CD14-positive monocyte (primary cell): ENCODE measurements around the gene CELSR1. TPM values are rescaled to one million over a fixed set of nuclear protein-coding genes. Genes with fewer than 3 reads are reported as not detected.

Experiments
- DNase-seq, 3 donors: peaks; one replicate each; pipeline ENCODE4 v3.0.0-alpha.2; 2011 to 2022
- H2AFZ ChIP-seq: 2 replicates; pipeline ENCODE4 v1.6.0; 2012; ENCODE audit warnings: mild to moderate bottlenecking, low read depth, low read length, inconsistent platforms; ENCODE audit not compliant: insufficient read depth, poor library complexity, severe bottlenecking
- H3K27ac ChIP-seq, 2 donors: 1 replicate in 1 of 2; 2 replicates in 1 of 2; pipeline ENCODE4 v1.5.1; 2012 to 2013; ENCODE audit warnings: low read length in 2 of 2, control low read depth in 1 of 2, inconsistent platforms in 1 of 2, low read depth in 1 of 2, mild to moderate bottlenecking in 1 of 2
- H3K27me3 ChIP-seq, 2 donors: one replicate each; pipeline versions ENCODE4 v1.6.0 to v1.6.1; 2011 to 2013; ENCODE audit warnings: low read length in 2 of 2; ENCODE audit not compliant: control insufficient read depth in 2 of 2, insufficient read depth in 2 of 2
- H3K36me3 ChIP-seq, 2 donors: replicated peaks in 1 of 2; 1 replicate in 1 of 2; 2 replicates in 1 of 2; pipeline versions ENCODE4 v1.5.1 to v1.6.1; 2012 to 2013; ENCODE audit warnings: low read length in 2 of 2, control low read depth in 1 of 2, inconsistent platforms in 1 of 2, mild to moderate bottlenecking in 1 of 2; ENCODE audit not compliant: insufficient read depth in 2 of 2, control insufficient read depth in 1 of 2
- H3K4me1 ChIP-seq, 2 donors: 1 replicate in 1 of 2; 2 replicates in 1 of 2; pipeline versions ENCODE4 v1.5.1 to v1.6.1; 2012 to 2013; ENCODE audit warnings: low read length in 2 of 2, control low read depth in 1 of 2, inconsistent platforms in 1 of 2, mild to moderate bottlenecking in 1 of 2, moderate library complexity in 1 of 2; ENCODE audit not compliant: insufficient read depth in 2 of 2, control insufficient read depth in 1 of 2
- H3K4me2 ChIP-seq: replicated peaks from 2 replicates; pipeline ENCODE3; 2012; ENCODE audit warnings: low read length, moderate library complexity, mild to moderate bottlenecking; ENCODE audit not compliant: poor library complexity, severe bottlenecking; ENCODE audit errors: extremely low read depth
- H3K4me3 ChIP-seq, 3 experiments: fragments of 200-600 bp in 1 of 3; sonication (generic) in 1 of 3; replicated peaks in 1 of 3; 1 replicate in 2 of 3; 2 replicates in 1 of 3; pipeline ENCODE4 v1.5.1; 2011 to 2013; ENCODE audit warnings: low read length in 3 of 3, mild to moderate bottlenecking in 3 of 3, control low read depth in 2 of 3, low read depth in 2 of 3, inconsistent platforms in 1 of 3, moderate library complexity in 1 of 3
- H3K79me2 ChIP-seq: 2 replicates; pipeline ENCODE4 v1.6.0; 2012; ENCODE audit warnings: mild to moderate bottlenecking, control low read depth, inconsistent platforms, low read length, moderate library complexity; ENCODE audit not compliant: insufficient read depth
- H3K9ac ChIP-seq: 2 replicates; pipeline ENCODE4 v1.6.0; 2017; ENCODE audit warnings: low read length, mild to moderate bottlenecking; ENCODE audit not compliant: insufficient read depth, poor library complexity, severe bottlenecking
- H3K9me3 ChIP-seq, 2 donors: replicated peaks in 1 of 2; 1 replicate in 1 of 2; 2 replicates in 1 of 2; pipeline versions ENCODE4 v1.5.1 to v1.6.1; 2012 to 2013; ENCODE audit warnings: low read length in 2 of 2, control low read depth in 1 of 2; ENCODE audit not compliant: control insufficient read depth in 1 of 2, insufficient read depth in 1 of 2
- H4K20me1 ChIP-seq: 2 replicates; pipeline ENCODE4 v1.6.0; 2012; ENCODE audit warnings: mild to moderate bottlenecking, low read length, control low read depth, moderate library complexity; ENCODE audit not compliant: insufficient read depth
- H3K27ac Mint-ChIP-seq, 7 donors: one replicate each; pipeline ENCODE4 v1.8.0; 2020; ENCODE audit warnings: mild to moderate bottlenecking in 7 of 7, mixed read lengths in 7 of 7, moderate library complexity in 6 of 7, inconsistent platforms in 2 of 7
- H3K27me3 Mint-ChIP-seq, 3 donors: one replicate each; pipeline ENCODE4 v1.8.0; 2021 to 2022; ENCODE audit warnings: low read depth in 3 of 3, mild to moderate bottlenecking in 3 of 3, mixed read lengths in 3 of 3, moderate library complexity in 3 of 3, inconsistent platforms in 1 of 3
- H3K36me3 Mint-ChIP-seq, 2 donors: one replicate each; pipeline ENCODE4 v1.8.0; 2020; ENCODE audit warnings: mixed read lengths in 2 of 2, inconsistent platforms in 1 of 2, mild to moderate bottlenecking in 1 of 2
- H3K4me1 Mint-ChIP-seq: one replicate; pipeline ENCODE4 v1.8.0; 2020; ENCODE audit warnings: mild to moderate bottlenecking, mixed read lengths
- H3K4me3 Mint-ChIP-seq, 2 donors: one replicate each; pipeline ENCODE4 v1.8.0; 2020; ENCODE audit warnings: mild to moderate bottlenecking in 2 of 2, mixed read lengths in 2 of 2, moderate library complexity in 1 of 2
- H3K9me3 Mint-ChIP-seq, 7 donors: one replicate each; pipeline ENCODE4 v1.8.0; 2020 to 2022; ENCODE audit warnings: mixed read lengths in 7 of 7, mild to moderate bottlenecking in 6 of 7, moderate library complexity in 6 of 7, inconsistent platforms in 2 of 7
- WGBS: methylation state at CpG from one replicate; pipeline ENCODE4 v1.1.5; 2013; ENCODE audit warnings: missing lambda C conversion rate; ENCODE audit not compliant: insufficient coverage; 5-methylcytosine and 5-hydroxymethylcytosine counted together
- intact Hi-C, 2 donors: fragments of 100-400 bp; cut with micrococcal nuclease; formaldehyde crosslinking; loops; one replicate each; pipeline versions ENCODE4 v1.15.0 to v1.15.1; 2023
- polyA plus RNA-seq, 3 donors: library from polyadenylated mRNA; depleted of rRNA in 1 of 3; unstranded in 2 of 3; stranded (reverse) in 1 of 3; fragments of 300-500 nt in 2 of 3; fragments of >200 nt in 1 of 3; fragmentation: Illumina TruSeq in 2 of 3; gene quantifications; 1 replicate in 2 of 3; 2 replicates in 1 of 3; pipeline ENCODE4 v1.2.3, GENCODE V29; 2012 to 2021
- TF ChIP-seq, protein P1 (sequence below): fragments of 200-600 bp; IDR thresholded peaks from one replicate; pipeline ENCODE4 v1.8.0; 2022; ENCODE audit warnings: antibody characterized with exemption, mild to moderate bottlenecking

The CELSR1 gene
- polyA plus RNA-seq, 3 donors = 0.16 TPM; not detected in 2

DNA sequence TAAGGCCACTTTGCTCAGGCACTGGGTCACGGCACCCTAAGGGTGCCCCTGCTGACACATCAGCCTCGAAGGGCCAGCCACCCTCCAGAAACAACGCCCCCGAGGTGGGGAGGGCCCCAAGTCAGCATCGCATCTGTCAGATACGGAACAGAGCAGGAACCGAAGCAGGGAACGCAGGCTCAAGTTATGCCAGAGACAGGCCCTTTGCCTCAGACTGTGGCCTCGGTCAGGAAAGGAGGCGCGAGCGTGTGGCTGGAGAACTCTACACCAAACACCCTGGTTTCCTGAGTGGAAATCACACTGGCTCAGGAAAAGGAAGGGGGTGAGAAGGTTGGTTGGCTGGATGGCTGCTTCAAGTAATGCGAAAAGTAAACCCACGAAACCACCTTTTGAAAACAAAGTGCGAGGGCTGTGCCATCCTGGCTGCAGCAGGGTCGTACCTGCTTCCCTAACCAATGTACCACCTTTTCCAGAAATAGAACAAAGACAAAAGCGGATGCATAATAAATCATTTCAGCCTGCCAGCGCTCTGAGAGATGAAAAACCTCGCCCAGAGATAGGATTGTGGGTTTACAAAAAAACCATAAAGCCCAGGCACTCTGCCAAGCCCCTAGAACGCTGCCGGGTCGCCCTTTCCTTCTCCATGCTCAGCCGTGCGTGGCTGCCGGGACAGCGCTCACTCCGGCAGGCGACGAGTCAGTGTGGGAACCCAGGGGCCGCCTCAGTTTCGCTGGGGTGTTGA is 163.3 kb downstream of the CELSR1 start:
- H2AFZ ChIP-seq = no peak overlapping the region
- WGBS = 1% methylated on average over 17 of the region's 31 CpGs
- no peak for DNase-seq
- Mint-ChIP-seq H3K27ac (no peak overlapping the region), H3K9me3 (peaks cover 9 to 25% (median 21%) of the 10 kb centered on the region in 7 donors), H3K4me3 (peak overlapping the region in 1 of 2 donors; percentile 40), H3K27me3 (peaks cover 14 to 34% (median 26%) of the 10 kb centered on the region in 3 donors), H3K4me1 (peaks cover 11% of the 10 kb centered on the region), H3K36me3 (peaks cover 0 to 4% of the 10 kb centered on the region in 2 donors)
- peaks cover 0 to 18% of the 10 kb centered on the region in 2 donors for H3K9me3 ChIP-seq
- TF ChIP-seq, protein P1, sequence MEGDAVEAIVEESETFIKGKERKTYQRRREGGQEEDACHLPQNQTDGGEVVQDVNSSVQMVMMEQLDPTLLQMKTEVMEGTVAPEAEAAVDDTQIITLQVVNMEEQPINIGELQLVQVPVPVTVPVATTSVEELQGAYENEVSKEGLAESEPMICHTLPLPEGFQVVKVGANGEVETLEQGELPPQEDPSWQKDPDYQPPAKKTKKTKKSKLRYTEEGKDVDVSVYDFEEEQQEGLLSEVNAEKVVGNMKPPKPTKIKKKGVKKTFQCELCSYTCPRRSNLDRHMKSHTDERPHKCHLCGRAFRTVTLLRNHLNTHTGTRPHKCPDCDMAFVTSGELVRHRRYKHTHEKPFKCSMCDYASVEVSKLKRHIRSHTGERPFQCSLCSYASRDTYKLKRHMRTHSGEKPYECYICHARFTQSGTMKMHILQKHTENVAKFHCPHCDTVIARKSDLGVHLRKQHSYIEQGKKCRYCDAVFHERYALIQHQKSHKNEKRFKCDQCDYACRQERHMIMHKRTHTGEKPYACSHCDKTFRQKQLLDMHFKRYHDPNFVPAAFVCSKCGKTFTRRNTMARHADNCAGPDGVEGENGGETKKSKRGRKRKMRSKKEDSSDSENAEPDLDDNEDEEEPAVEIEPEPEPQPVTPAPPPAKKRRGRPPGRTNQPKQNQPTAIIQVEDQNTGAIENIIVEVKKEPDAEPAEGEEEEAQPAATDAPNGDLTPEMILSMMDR = no peak
- H3K27me3 ChIP-seq = peaks cover 0 to 13% of the 10 kb centered on the region in 2 donors
- intact Hi-C loops = no loop called here
- no peaks in the 10 kb centered on the region for H4K20me1 ChIP-seq
- no peak overlapping the region for H3K4me3 ChIP-seq
- no peak overlapping the region for H3K4me2 ChIP-seq
- no peaks in the 10 kb centered on the region for H3K4me1 ChIP-seq
- no peaks in the 10 kb centered on the region for H3K79me2 ChIP-seq
- H3K9ac ChIP-seq = no peak overlapping the region
- H3K36me3 ChIP-seq = no peaks in the 10 kb centered on the region
- H3K27ac ChIP-seq = no peak overlapping the region

DNA sequence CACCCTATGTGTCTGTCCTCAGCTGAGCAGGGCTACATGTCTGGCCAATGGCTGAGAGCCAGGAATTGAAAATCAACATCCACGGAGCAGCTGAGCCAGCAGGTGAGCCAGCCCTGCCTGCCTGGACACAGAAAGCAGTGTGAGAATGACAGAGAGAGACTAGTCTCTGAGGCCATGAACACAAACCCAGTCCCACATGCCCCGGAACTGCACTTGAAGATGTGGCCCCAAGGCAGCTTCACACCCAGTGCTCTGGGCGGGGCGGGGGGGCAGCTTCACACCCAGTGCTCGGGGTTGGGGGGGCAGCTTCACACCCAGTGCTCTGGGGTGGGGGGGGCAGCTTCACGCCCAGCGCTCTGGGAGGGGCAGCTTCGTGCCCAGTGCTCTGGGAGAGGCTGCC is 164.3 kb downstream of the CELSR1 start:
- no peak overlapping the region for H3K4me2 ChIP-seq
- peaks cover 0 to 13% of the 10 kb centered on the region in 2 donors for H3K27me3 ChIP-seq
- no peaks in the 10 kb centered on the region for H3K79me2 ChIP-seq
- TF ChIP-seq, protein P1 = no peak
- H3K9ac ChIP-seq = no peak overlapping the region
- intact Hi-C loops = no loop called here
- H3K9me3 ChIP-seq = peaks cover 0 to 18% of the 10 kb centered on the region in 2 donors
- no peaks in the 10 kb centered on the region for H3K4me1 ChIP-seq
- H3K36me3 ChIP-seq = no peaks in the 10 kb centered on the region
- H3K4me1 Mint-ChIP-seq = peaks cover 11% of the 10 kb centered on the region
- no peak overlapping the region for H3K27ac Mint-ChIP-seq
- no peaks in the 10 kb centered on the region for H4K20me1 ChIP-seq
- no peak overlapping the region for H3K27ac ChIP-seq
- peaks cover 9 to 25% (median 21%) of the 10 kb centered on the region in 7 donors for H3K9me3 Mint-ChIP-seq
- DNase-seq = no peak
- H2AFZ ChIP-seq = no peak overlapping the region
- no peak overlapping the region for H3K4me3 ChIP-seq
- WGBS = 70% methylated on average over 2 of the region's 8 CpGs
- no peak overlapping the region for H3K4me3 Mint-ChIP-seq
- peaks cover 0 to 4% of the 10 kb centered on the region in 2 donors for H3K36me3 Mint-ChIP-seq
- peaks cover 14 to 35% (median 26%) of the 10 kb centered on the region in 3 donors for H3K27me3 Mint-ChIP-seq
